H1 (cell line): ENCODE results near the gene TTLL1. TPM values are rescaled to one million over a fixed set of nuclear protein-coding genes. Genes with fewer than 3 reads are reported as not detected.
A peak's percentile ranks its signal among the peaks of the same experiment; 100 is the strongest.

ENCODE experiments used
- CTCF ChIA-PET: fragments of 300-600 bp; sonication (Branson Sonifier 250); formaldehyde crosslinking; loops from one replicate; lab custom pipeline; 2021; ENCODE audit not compliant: partially characterized antibody; lab: Charles Lee
- POLR2A ChIA-PET: fragments of 300-600 bp; sonication (Branson Sonifier 250); formaldehyde crosslinking; loops from one replicate; lab custom pipeline; 2021; ENCODE audit warnings: inconsistent platforms; ENCODE audit not compliant: partially characterized antibody; lab: Charles Lee
- DNase-seq, 2 experiments: peaks; one replicate each; pipeline versions ENCODE4 v3.0.0 to v3.0.0-alpha.2; 2010 to 2022; ENCODE audit warnings: low spot score in 2 of 2, low read depth in 1 of 2, mixed read lengths in 1 of 2
- FAIRE-seq: peaks from 2 replicates; lab custom pipeline; 2011; peaks lifted over from hg19 to GRCh38; lab: Jason Lieb, UNC
- H2AFZ ChIP-seq: 2 replicates; pipeline ENCODE4 v1.8.1; 2012; ENCODE audit warnings: low read length, inconsistent platforms
- H2AK5ac ChIP-seq: 2 replicates; pipeline ENCODE4 v1.6.1; 2013; ENCODE audit warnings: low read depth, low read length
- H2BK120ac ChIP-seq: replicated peaks from 2 replicates; pipeline ENCODE3; 2013; ENCODE audit warnings: low read depth, low read length, inconsistent platforms
- H2BK12ac ChIP-seq: 2 replicates; pipeline ENCODE4 v1.6.1; 2013; ENCODE audit warnings: low read depth, low read length
- H2BK15ac ChIP-seq: 2 replicates; pipeline ENCODE4 v1.6.1; 2013; ENCODE audit warnings: low read length
- H2BK20ac ChIP-seq: 2 replicates; pipeline ENCODE4 v1.6.1; 2013; ENCODE audit warnings: low read length
- H2BK5ac ChIP-seq: 2 replicates; pipeline ENCODE4 v1.6.1; 2013; ENCODE audit warnings: low read depth, low read length
- H3K14ac ChIP-seq: 2 replicates; pipeline ENCODE4 v1.6.1; 2013; ENCODE audit warnings: inconsistent platforms; ENCODE audit not compliant: insufficient read length
- H3K18ac ChIP-seq: 2 replicates; pipeline ENCODE4 v1.6.1; 2013; ENCODE audit warnings: low read length; ENCODE audit errors: extremely low read depth
- H3K23ac ChIP-seq: 2 replicates; pipeline ENCODE4 v1.6.1; 2013; ENCODE audit warnings: inconsistent platforms; ENCODE audit not compliant: insufficient read length
- H3K23me2 ChIP-seq: 2 replicates; pipeline ENCODE4 v1.6.1; 2013; ENCODE audit warnings: low read depth, low read length
- H3K27ac ChIP-seq: 2 replicates; pipeline ENCODE4 v1.6.1; 2011; ENCODE audit warnings: low read depth, low read length, inconsistent platforms
- H3K27me3 ChIP-seq, 4 experiments: replicated peaks in 1 of 4; 1 replicate in 1 of 4; 2 replicates in 3 of 4; pipeline versions ENCODE4 v1.6.1 to v1.8.1; 2011 to 2013; ENCODE audit warnings: low read length in 3 of 4, mild to moderate bottlenecking in 3 of 4, inconsistent platforms in 2 of 4, mixed read lengths in 2 of 4, moderate library complexity in 1 of 4; ENCODE audit not compliant: control insufficient read depth in 3 of 4, insufficient read depth in 3 of 4; ENCODE audit errors: extremely low read depth in 1 of 4
- H3K36me3 ChIP-seq, 4 experiments: 2 replicates each; pipeline versions ENCODE4 v1.6.1 to v1.8.1; 2011 to 2013; ENCODE audit warnings: mild to moderate bottlenecking in 4 of 4, low read length in 3 of 4, moderate library complexity in 2 of 4, control low read depth in 1 of 4, inconsistent platforms in 1 of 4; ENCODE audit not compliant: insufficient read depth in 4 of 4, control insufficient read depth in 2 of 4
- H3K4ac ChIP-seq: replicated peaks from 2 replicates; pipeline ENCODE3; 2013; ENCODE audit warnings: low read length, low read depth, mixed read lengths, inconsistent platforms; ENCODE audit not compliant: insufficient read length
- H3K4me1 ChIP-seq, 4 experiments: replicated peaks in 1 of 4; 1 replicate in 1 of 4; 2 replicates in 3 of 4; pipeline versions ENCODE4 v1.6.1 to v1.8.1; 2011 to 2013; ENCODE audit warnings: low read length in 3 of 4, inconsistent platforms in 2 of 4, mixed read lengths in 1 of 4; ENCODE audit not compliant: insufficient read depth in 4 of 4, control insufficient read depth in 3 of 4
- H3K4me2 ChIP-seq, 2 experiments: 2 replicates each; pipeline versions ENCODE4 v1.6.1 to v1.8.1; 2011 to 2013; ENCODE audit warnings: low read depth in 2 of 2, low read length in 2 of 2, control low read depth in 1 of 2, inconsistent platforms in 1 of 2, mild to moderate bottlenecking in 1 of 2; ENCODE audit not compliant: insufficient read depth in 1 of 2
- H3K4me3 ChIP-seq, 4 experiments: fragments of 200-600, 300-600 bp in 1 of 4; sonication (generic), shearing (Covaris generic), sonication (Bioruptor Twin) in 1 of 4; 2 replicates each; pipeline versions ENCODE4 v1.5.1 to v1.8.1; 2011 to 2016; ENCODE audit warnings: low read length in 4 of 4, low read depth in 3 of 4, control low read depth in 2 of 4, inconsistent platforms in 2 of 4, mild to moderate bottlenecking in 2 of 4, mixed read lengths in 1 of 4, moderate library complexity in 1 of 4; ENCODE audit not compliant: insufficient read depth in 2 of 4; ENCODE audit errors: extremely low read depth in 1 of 4
- H3K56ac ChIP-seq: replicated peaks from 2 replicates; pipeline ENCODE3; 2013; ENCODE audit warnings: low read depth, mild to moderate bottlenecking, mixed read lengths, low read length, inconsistent platforms; ENCODE audit not compliant: insufficient read length
- H3K79me1 ChIP-seq: 2 replicates; pipeline ENCODE4 v1.6.1; 2013; ENCODE audit warnings: low read depth, low read length, control low read depth
- H3K79me2 ChIP-seq, 2 experiments: 2 replicates each; pipeline versions ENCODE4 v1.6.1 to v1.8.1; 2012 to 2013; ENCODE audit warnings: low read length in 2 of 2, mild to moderate bottlenecking in 2 of 2, inconsistent platforms in 1 of 2; ENCODE audit not compliant: insufficient read depth in 2 of 2, control insufficient read depth in 1 of 2
- H3K9ac ChIP-seq, 4 experiments: replicated peaks in 1 of 4; 1 replicate in 1 of 4; 2 replicates in 3 of 4; pipeline versions ENCODE4 v1.6.1 to v1.8.1; 2011 to 2013; ENCODE audit warnings: low read depth in 3 of 4, low read length in 3 of 4, control low read depth in 2 of 4, mild to moderate bottlenecking in 2 of 4, moderate library complexity in 2 of 4, inconsistent platforms in 1 of 4; ENCODE audit errors: extremely low read depth in 1 of 4
- H3K9me3 ChIP-seq, 2 experiments: 2 replicates each; pipeline versions ENCODE4 v1.6.1 to v1.8.1; 2012 to 2013; ENCODE audit warnings: mild to moderate bottlenecking in 2 of 2, moderate library complexity in 2 of 2, control low read depth in 1 of 2, inconsistent platforms in 1 of 2, low read depth in 1 of 2, low read length in 1 of 2, mixed read lengths in 1 of 2; ENCODE audit not compliant: insufficient read depth in 2 of 2
- H4K20me1 ChIP-seq, 2 experiments: replicated peaks in 1 of 2; 2 replicates each; pipeline versions ENCODE3 to v1.8.1; 2011 to 2013; ENCODE audit warnings: inconsistent platforms in 2 of 2, low read length in 2 of 2, mild to moderate bottlenecking in 1 of 2; ENCODE audit not compliant: insufficient read depth in 2 of 2, control insufficient read depth in 1 of 2
- H4K5ac ChIP-seq: 2 replicates; pipeline ENCODE4 v1.6.1; 2013; ENCODE audit warnings: low read length, low read depth, mixed read lengths, inconsistent platforms; ENCODE audit not compliant: insufficient read length
- H4K8ac ChIP-seq: 2 replicates; pipeline ENCODE4 v1.8.0; 2013; ENCODE audit warnings: mild to moderate bottlenecking, moderate library complexity, low read length, inconsistent platforms; ENCODE audit not compliant: insufficient read depth; ENCODE audit errors: extremely low read depth
- H4K91ac ChIP-seq: replicated peaks from 2 replicates; pipeline ENCODE3; 2013; ENCODE audit warnings: low read length, mixed read lengths, inconsistent platforms; ENCODE audit not compliant: insufficient read length
- POLR2A ChIP-seq, 2 experiments: IDR thresholded peaks; 1 replicate in 1 of 2; 2 replicates in 1 of 2; pipeline ENCODE4 v1.6.1; 2011; ENCODE audit warnings: low read depth in 2 of 2, low read length in 2 of 2, mild to moderate bottlenecking in 2 of 2; ENCODE audit errors: control extremely low read depth in 1 of 2
- POU5F1 ChIP-seq: IDR thresholded peaks from 2 replicates; pipeline ENCODE4 v1.6.1; 2011; ENCODE audit warnings: low read depth, mild to moderate bottlenecking, low read length, moderate library complexity
- RNF2 ChIP-seq: fragments of 200-900, 300-1000 bp; sonication (generic); IDR thresholded peaks from 2 replicates; pipeline ENCODE4 v1.7.1; 2016; ENCODE audit warnings: borderline replicate concordance, low read depth, mild to moderate bottlenecking, antibody characterized with exemption, low read length; ENCODE audit not compliant: poor library complexity, severe bottlenecking; ENCODE audit errors: missing control alignments
- SP2 ChIP-seq: IDR thresholded peaks from 2 replicates; pipeline ENCODE4 v1.6.1; 2012; ENCODE audit warnings: mild to moderate bottlenecking, low read length, inconsistent platforms
- TCF12 ChIP-seq: IDR thresholded peaks from 2 replicates; pipeline ENCODE4 v1.6.1; 2011; ENCODE audit warnings: low read depth, mild to moderate bottlenecking, low read length
- WGBS, 2 experiments: shearing (Covaris generic) in 1 of 2; methylation state at CpG; one replicate each; pipeline versions ENCODE4 v1.1.6 to v1.1.7; 2013 to 2015; ENCODE audit warnings: low lambda C conversion rate in 2 of 2, mixed read lengths in 2 of 2, inconsistent platforms in 1 of 2, low coverage in 1 of 2, missing lambda C conversion rate in 1 of 2; ENCODE audit not compliant: insufficient replicate concordance in 2 of 2, insufficient coverage in 1 of 2, insufficient read length in 1 of 2; ENCODE audit errors: extremely low coverage in 1 of 2, missing lambda C conversion rate in 1 of 2; 5-methylcytosine and 5-hydroxymethylcytosine counted together
- polyA plus RNA-seq, 7 experiments: library from polyadenylated mRNA; depleted of rRNA in 3 of 7; stranded (reverse) in 5 of 7; unstranded in 2 of 7; fragments of >200 nt in 5 of 7; fragments of 200-250 nt in 2 of 7; gene quantifications; 1 replicate in 5 of 7; 2 replicates in 1 of 7; 4 replicates in 1 of 7; pipeline versions ENCODE4 v1.2.1 to v1.2.3, GENCODE V29; 2011 to 2013; ENCODE audit warnings: missing spikeins in 2 of 7, mixed read lengths in 2 of 7
- total RNA-seq: library from RNA; stranded (reverse); fragmentation: NEBNext Ultra II Directional; extraction: Animal tissue kit (Norgen Biotek cat#: 25700); gene quantifications from 2 replicates; pipeline ENCODE4 v1.2.1, GENCODE V29; 2021

Gene TTLL1
- total and polyA plus RNA-seq, 2 of the 8 experiments (the other 6 are each of a cell fraction or from before 2014, with no cell fraction given), result 5.0 to 13.8 TPM

DNA sequence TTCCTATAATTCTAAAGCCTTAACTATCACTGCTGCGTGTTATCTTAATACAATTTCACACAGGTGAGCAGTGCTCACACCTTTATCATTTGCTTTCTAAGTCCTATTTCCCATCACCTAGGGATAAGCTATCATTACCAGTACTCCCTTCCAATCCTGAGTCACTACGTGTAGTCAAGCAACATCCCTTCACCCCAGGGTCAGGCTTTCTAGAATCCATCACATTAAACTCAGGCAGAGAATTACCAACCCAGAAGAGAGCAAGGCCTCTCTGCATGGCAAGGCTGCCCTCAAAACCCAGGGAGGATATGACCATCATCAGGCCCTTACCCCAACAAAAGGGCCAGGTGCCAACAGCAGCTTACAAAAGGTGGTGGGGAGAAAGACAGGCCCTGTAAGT, 84.1 kb downstream of the TTLL1 start:
- peaks cover 32 to 99% of the 10 kb centered on the region in 2 experiments for H3K79me2 ChIP-seq
- H3K9ac ChIP-seq, result no peak overlapping the region
- POLR2A ChIA-PET, result interaction anchor here (0.6 to 8.8 kb wide), 3 partner anchors 10 to 39 kb away, joined by 3 to 94 read pairs (median 4); partner anchors contain the start of gene PACSIN2
- 0 out of 4 replicates have a peak overlapping the region, but pooled peaks of 1 of the 2 experiments have one; percentile 37 for H3K4me2 ChIP-seq
- H4K8ac ChIP-seq, result no peak overlapping the region
- H3K56ac ChIP-seq, result no peak overlapping the region
- FAIRE-seq, result no peak
- no peaks in the 10 kb centered on the region for H3K36me3 ChIP-seq
- no peak overlapping the region for H3K23ac ChIP-seq
- no peaks in the 10 kb centered on the region for H3K27me3 ChIP-seq
- H3K4me3 ChIP-seq, result no peak overlapping the region
- no peak overlapping the region for H4K91ac ChIP-seq
- H2AK5ac ChIP-seq, result no peak overlapping the region
- no peak overlapping the region for H2BK20ac ChIP-seq
- H3K14ac ChIP-seq, result no peak overlapping the region
- H3K79me1 ChIP-seq, result peaks cover 31% of the 10 kb centered on the region
- H2BK5ac ChIP-seq, result no peak overlapping the region
- H3K4ac ChIP-seq, result no peak overlapping the region
- H4K20me1 ChIP-seq, result peaks cover 13 to 33% of the 10 kb centered on the region in 2 experiments
- CTCF ChIA-PET, result interaction anchor here (0.5 to 2.2 kb wide), 9 partner anchors 9 to 95 kb away, joined by 3 to 8 read pairs (median 3); no protein-coding TSS in a partner anchor
- no peak overlapping the region for H4K5ac ChIP-seq
- H3K18ac ChIP-seq, result peak overlapping the region; percentile 15
- no peak overlapping the region for H3K27ac ChIP-seq
- H2AFZ ChIP-seq, result no peak overlapping the region
- DNase-seq, result no peak
- peaks cover 11 to 36% (median 29%) of the 10 kb centered on the region in 4 experiments for H3K4me1 ChIP-seq
- H3K9me3 ChIP-seq, result no peaks in the 10 kb centered on the region
- TF ChIP-seq POLR2A (IDR thresholded peaks at IDR 0.05; ENCODE audit: control extremely low read depth in 1 of 2, low read depth in 2 of 2, low read length in 2 of 2) (no peak), RNF2 (no peak), POU5F1 (no peak), TCF12 (no peak), SP2 (no peak)
- H2BK120ac ChIP-seq, result no peak overlapping the region
- H3K23me2 ChIP-seq, result no peaks in the 10 kb centered on the region
- H2BK15ac ChIP-seq, result no peak overlapping the region
- H2BK12ac ChIP-seq, result no peak overlapping the region
- WGBS, 2 experiments, result 69% methylated on average over 2 of the region's 2 CpGs; no CpG with 5 or more reads in 1 of the 2 experiments
